ENCODE measurements around the gene EFNA5.

Gene EFNA5

GRCh38 chr5:107517185-107518033 lies 153.3 kb downstream of the EFNA5 start:
- H3K9me3 ChIP-seq (ENCODE audit: severe bottlenecking), result no peaks in the 10 kb centered on the region
- H3K36me3 ChIP-seq, result no peaks in the 10 kb centered on the region
- no peak overlapping the region for H3K27ac ChIP-seq
- no peak overlapping the region for H3K4me3 ChIP-seq (ENCODE audit: low read depth, low read length)
- no peak for DNase-seq
- H3K27me3 ChIP-seq (ENCODE audit: insufficient read depth, low read depth, severe bottlenecking), result no peaks in the 10 kb centered on the region
- TF ChIP-seq CTCF (IDR thresholded peaks at IDR 0.05; ENCODE audit: low read depth, low read length), result no peak

GRCh38 chr5:107516452-107517184 lies 154.1 kb downstream of the EFNA5 start:
- Histone ChIP-seq H3K36me3 (no peaks in the 10 kb centered on the region), H3K9me3 (ENCODE audit: severe bottlenecking) (no peaks in the 10 kb centered on the region), H3K27ac (no peak overlapping the region), H3K27me3 (ENCODE audit: insufficient read depth, low read depth, severe bottlenecking) (no peaks in the 10 kb centered on the region), H3K4me3 (ENCODE audit: low read depth, low read length) (no peak overlapping the region)
- no peak for DNase-seq
- TF ChIP-seq CTCF (IDR thresholded peaks at IDR 0.05; ENCODE audit: low read depth, low read length), result no peak

GRCh38 chr5:107515521-107516080 lies 155.1 kb downstream of the EFNA5 start:
- TF ChIP-seq CTCF (IDR thresholded peaks at IDR 0.05; ENCODE audit: low read depth, low read length), result no peak
- no peak for DNase-seq
- H3K9me3 ChIP-seq (ENCODE audit: severe bottlenecking), result no peaks in the 10 kb centered on the region
- H3K27ac ChIP-seq, result no peak overlapping the region
- H3K36me3 ChIP-seq, result no peaks in the 10 kb centered on the region
- no peak overlapping the region for H3K4me3 ChIP-seq (ENCODE audit: low read depth, low read length)
- no peaks in the 10 kb centered on the region for H3K27me3 ChIP-seq (ENCODE audit: insufficient read depth, low read depth, severe bottlenecking)

GRCh38 chr5:107514305-107514704 lies 156.4 kb downstream of the EFNA5 start:
- Histone ChIP-seq H3K9me3 (ENCODE audit: severe bottlenecking) (no peaks in the 10 kb centered on the region), H3K27me3 (ENCODE audit: insufficient read depth, low read depth, severe bottlenecking) (no peaks in the 10 kb centered on the region), H3K27ac (no peak overlapping the region), H3K36me3 (no peaks in the 10 kb centered on the region), H3K4me3 (ENCODE audit: low read depth, low read length) (no peak overlapping the region)
- DNase-seq, result no peak
- no peak for TF ChIP-seq CTCF (IDR thresholded peaks at IDR 0.05; ENCODE audit: low read depth, low read length)

GRCh38 chr5:107513337-107514085 lies 157.2 kb downstream of the EFNA5 start:
- DNase-seq, result no peak
- H3K27me3 ChIP-seq (ENCODE audit: insufficient read depth, low read depth, severe bottlenecking), result no peaks in the 10 kb centered on the region
- H3K27ac ChIP-seq, result no peak overlapping the region
- no peaks in the 10 kb centered on the region for H3K36me3 ChIP-seq
- H3K9me3 ChIP-seq (ENCODE audit: severe bottlenecking), result no peaks in the 10 kb centered on the region
- TF ChIP-seq CTCF (IDR thresholded peaks at IDR 0.05; ENCODE audit: low read depth, low read length), result no peak
- no peak overlapping the region for H3K4me3 ChIP-seq (ENCODE audit: low read depth, low read length)

Data from WERI-Rb-1 (cell line).